ENCODE results near the gene CREB3L2.

GRCh38 chr7:137964824-137965545 lies 36.9 kb downstream of the CREB3L2 start:
- TF ChIP-seq CTCF (IDR thresholded peaks at IDR 0.05) (no peak), POLR2A (IDR thresholded peaks at IDR 0.05) (no peak)

All from lower leg skin (tissue), 3 donors.